M059J (cell line): ENCODE measurements around the gene NRG3. TPM values are rescaled to one million over a fixed set of nuclear protein-coding genes. Genes with fewer than 3 reads are reported as not detected.
"Not testable (repeated sequence)": the region's sequence is repeated elsewhere in the genome, so short reads cannot be mapped to it uniquely, and the experiment has no call there.

Source experiments
- DNase-seq: peaks from one replicate; pipeline ENCODE4 v3.0.0-alpha.2; 2012; ENCODE audit warnings: low read depth
- total RNA-seq: library from RNA; depleted of rRNA; stranded (reverse); fragments of >200 nt; shearing (Covaris generic); gene quantifications from 2 replicates; pipeline ENCODE4 v1.2.3, GENCODE V29; 2014

The NRG3 gene
- total RNA-seq, 1 experiment from 2014 or later: not detected

- no peak for DNase-seq
These were observed 699.1 kb downstream of the NRG3 start for GRCh38 chr10:82574081-82574480.

- DNase-seq: no peak
These were observed 700.3 kb downstream of the NRG3 start for GRCh38 chr10:82575318-82575717.

GRCh38 chr10:82576093-82576492, 701.1 kb downstream of the NRG3 start:
- no peak for DNase-seq

DNA sequence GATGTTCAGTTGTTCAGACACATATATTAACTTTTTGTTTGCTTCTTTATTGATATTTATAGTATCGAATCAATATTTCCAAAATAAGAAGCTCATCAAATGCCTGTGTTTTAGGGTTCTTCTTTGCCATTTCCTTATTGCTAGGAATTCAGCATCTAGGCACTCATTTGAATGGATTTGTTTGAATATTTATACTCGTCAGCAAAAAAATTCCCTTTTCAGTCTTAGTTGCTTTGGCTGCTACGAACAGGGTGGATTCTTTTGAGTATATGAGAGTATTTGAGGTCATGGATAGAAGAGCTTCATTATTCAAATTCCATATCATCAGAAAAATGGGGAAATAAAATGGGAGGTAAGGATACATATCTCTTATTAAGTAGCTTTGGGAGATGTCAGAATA, 706.9 kb downstream of the NRG3 start:
- DNase-seq: no peak

DNA sequence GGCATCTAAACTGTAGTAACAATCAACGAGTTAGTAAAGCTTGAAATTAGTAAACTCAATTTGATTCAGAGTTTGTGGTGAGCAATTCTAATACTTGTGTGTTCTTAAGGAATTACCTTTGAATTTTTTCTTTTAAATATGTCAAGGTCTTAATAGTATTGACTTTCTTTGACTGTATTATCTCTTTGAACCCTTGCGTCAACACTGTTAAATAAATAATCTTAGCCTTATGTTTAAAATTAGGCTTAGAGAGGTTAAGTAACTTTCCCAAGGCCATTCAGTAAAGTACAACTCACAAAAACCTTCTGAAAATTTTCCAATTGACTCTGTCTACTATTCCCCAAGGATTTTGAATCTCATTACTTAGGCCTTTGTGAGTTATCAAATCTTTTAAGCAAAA, 716.4 kb downstream of the NRG3 start:
- no peak for DNase-seq

DNA sequence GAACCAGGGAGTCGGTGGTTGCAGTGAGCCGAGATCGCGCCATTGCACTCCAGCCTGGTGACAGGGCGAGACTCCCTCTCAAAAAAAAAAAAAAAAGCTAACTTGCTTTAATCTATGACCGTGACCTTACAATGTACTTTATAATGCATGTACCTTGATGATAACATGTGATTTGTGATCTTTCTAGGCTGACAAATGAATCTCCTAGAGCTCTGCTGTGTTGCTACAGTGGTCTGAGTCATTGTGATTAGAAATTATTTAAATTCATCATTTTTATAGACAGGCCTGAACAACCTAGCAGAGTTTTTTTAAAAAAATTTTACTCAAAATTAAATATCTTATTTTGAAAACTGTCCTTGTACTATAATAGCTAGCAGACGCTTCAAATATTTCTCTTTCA, 722.8 kb downstream of the NRG3 start:
- DNase-seq: no peak

DNA sequence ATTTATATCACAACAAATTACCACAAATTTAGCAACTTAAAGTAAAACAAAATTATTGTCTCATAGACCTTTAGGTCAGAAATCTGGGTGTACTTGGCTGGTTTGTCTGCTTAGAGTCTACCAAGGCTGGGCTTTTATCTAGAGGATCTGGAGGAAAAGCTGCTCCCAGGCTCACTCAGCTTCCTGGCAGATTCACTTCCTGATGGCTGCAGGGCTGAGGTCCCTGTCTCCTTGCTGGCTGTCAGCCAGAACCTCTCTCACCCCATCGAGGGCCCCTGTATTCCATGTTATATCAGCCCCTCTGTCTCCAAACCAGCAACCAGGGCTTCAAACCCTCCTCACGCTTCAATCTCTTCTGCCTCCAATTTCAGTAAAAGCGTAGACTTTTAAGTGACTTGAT, 734.9 kb downstream of the NRG3 start:
- no peak for DNase-seq

DNA sequence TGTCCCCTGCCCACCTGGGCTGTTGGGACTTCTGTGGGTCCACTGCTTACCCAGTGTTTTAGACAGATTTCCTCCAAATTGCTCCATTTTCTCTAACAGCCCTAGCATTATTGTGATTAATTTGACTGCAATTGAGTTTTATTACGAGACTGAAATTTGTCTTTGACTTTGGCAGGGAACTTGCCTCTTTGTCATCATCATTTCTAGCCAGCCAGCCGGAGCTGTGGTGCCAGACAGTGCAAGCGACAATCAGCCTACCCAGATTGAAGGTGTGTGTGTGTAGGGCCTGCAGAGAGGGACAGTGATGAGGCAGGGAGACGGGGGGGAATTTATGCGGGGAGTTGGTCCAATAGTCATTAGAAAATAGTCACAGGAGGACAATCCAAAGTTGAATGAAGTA, 743.0 kb downstream of the NRG3 start:
- no peak for DNase-seq

GRCh38 chr10:82621680-82622079, 746.7 kb downstream of the NRG3 start:
- DNase-seq: no peak

DNA sequence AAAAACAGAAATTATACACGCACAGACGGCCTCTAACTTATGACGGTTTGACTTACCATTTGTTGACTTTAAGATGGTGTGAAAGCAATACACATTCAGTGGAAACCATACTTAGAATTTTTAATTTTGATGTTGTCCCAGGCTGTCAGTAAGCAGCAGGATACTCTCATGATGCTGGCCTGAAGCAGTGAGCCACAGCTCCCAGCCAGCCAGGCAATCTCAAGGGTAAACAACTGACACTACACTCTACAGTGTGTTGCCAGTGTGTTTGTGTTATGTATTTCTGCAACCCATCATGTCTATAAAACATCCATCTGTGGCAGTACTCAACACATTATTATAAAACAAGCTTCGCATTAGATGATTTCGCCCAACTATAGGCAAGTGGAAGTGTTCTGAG, 747.5 kb downstream of the NRG3 start:
- no peak for DNase-seq

- no peak for DNase-seq
These were observed 750.7 kb downstream of the NRG3 start for GRCh38 chr10:82625512-82626189.

GRCh38 chr10:82628373-82628772, 753.4 kb downstream of the NRG3 start:
- DNase-seq: no peak

DNA sequence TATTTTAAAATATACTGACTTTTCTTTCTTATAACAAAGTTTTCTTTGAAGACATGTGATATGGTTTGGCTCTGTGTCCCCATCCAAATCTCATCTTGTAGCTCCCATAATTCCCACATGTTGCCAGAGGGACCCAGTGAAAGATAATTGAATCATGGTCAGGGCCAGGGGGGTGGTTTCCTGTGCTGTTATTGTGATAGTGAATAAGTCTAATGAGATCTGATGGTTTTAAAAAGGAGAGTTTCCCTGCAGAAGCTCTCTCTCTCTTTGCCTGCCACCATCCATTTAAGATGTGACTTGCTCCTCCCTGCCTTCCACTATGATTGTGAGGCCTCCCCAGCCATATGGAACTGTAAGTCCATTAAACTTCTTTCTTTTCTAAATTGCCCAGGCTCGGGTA, 768.1 kb downstream of the NRG3 start:
- no peak for DNase-seq

GRCh38 chr10:82643601-82644000, 768.6 kb downstream of the NRG3 start:
- no peak for DNase-seq

- DNase-seq: no peak
These were observed 770.2 kb downstream of the NRG3 start for GRCh38 chr10:82645221-82645620.

GRCh38 chr10:82653244-82654155, 778.5 kb downstream of the NRG3 start:
- DNase-seq: no peak

GRCh38 chr10:82660205-82660604, 785.2 kb downstream of the NRG3 start:
- DNase-seq: no peak

DNA sequence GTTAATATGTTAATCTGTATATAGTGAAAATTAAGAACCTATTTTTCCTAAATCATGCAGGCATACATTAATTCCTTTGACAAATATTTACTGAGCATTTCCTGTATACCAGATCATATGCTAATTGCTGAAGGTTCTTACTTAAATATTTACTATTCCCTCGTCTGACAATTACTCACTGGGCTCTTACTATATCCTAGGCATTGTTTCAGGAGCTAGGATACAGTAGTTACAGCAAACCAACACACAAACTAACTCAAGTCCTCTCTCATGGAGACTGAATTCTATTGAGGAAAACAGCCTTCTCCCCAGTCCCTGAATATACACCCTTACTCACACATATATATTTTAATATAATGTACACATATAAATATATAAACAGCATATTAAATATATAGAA, 786.0 kb downstream of the NRG3 start:
- DNase-seq: no peak

DNA sequence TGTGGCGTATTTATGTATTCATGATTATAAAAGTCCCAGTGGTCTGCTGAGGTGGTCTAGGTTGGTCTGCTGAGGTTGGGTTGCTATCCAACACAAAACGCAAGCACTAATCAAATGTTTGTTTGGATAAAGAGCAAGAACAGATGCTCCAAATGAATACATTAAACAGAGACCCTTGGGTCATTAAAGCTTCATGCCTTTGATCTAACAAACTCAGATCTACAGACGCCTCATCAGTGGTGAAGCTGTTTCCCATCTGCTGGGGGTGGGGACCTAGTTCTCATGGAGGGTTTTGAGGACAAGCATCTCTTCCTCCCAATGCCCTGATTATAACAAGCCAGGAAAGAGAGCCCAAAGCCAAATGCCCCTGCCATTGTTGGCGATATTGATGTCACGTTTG, 786.7 kb downstream of the NRG3 start:
- DNase-seq: no peak

DNA sequence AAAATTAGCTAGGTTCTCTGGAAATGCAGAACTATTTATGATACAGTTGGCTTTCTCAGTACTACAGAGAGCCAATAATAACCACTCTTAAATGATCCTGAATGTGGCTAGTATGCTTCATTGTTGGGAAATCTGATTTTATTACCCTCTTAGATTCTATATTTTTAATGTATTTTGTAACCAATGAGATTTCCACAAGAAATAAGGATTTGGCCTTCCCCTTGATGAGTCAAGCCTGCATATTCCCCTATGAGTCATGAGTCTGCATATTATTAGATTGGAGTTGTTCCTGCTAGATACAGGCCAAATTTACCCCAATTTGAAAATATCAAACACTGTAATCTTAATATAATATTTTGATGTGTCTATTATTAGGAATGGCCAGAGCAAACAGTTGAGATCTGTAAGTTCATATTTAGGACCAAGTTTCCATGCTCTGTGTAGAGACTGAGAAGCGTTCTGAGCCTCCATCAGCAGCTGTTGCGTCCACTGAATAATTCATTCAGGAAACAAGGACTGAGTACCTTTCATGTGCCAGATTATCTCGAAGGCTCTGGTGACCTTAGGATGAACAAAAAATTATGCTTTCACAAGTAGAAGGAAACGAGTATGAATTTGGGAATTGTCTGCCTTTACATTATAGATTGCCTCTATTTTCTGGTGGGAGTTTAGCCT, 793.4 kb downstream of the NRG3 start:
- no peak for DNase-seq

DNA sequence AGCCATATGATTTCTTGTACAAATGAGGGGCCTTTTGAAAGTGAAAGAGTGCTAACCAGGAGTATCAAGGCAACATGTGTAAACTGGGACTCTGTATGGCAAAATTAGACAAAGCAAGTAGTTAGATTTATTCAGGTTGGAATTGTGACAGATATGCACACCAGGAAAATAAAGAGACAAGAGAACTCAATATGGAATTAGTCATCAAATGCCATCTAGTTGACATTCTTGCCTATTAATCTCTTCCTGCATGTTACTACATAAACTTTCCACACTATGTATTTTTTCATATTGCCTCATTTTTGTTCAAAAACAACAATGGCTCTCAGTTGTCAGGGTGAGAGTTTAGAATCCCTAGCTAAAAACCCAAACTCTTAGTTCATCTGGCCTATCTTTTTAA, 799.0 kb downstream of the NRG3 start:
- no peak for DNase-seq

DNA sequence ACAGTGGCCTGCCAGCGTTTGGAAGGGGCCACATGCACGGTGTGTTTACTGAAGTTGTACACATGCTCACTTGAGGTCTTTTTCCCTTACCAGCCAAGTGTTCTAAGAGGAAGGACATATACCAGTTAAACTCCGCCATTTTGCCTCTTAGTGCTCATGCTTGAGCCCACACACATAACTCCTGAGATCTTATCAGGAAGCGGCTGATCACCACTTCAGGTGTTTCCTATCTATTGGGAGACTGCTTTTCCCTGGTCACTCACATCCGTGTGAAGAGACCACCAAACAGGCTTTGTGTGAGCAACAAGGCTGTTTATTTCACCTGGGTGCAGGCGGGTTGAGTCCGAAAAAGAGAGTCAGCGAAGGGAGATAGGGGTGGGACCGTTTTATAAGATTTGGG, 802.9 kb downstream of the NRG3 start:
- not testable (repeated sequence) for DNase-seq

DNA sequence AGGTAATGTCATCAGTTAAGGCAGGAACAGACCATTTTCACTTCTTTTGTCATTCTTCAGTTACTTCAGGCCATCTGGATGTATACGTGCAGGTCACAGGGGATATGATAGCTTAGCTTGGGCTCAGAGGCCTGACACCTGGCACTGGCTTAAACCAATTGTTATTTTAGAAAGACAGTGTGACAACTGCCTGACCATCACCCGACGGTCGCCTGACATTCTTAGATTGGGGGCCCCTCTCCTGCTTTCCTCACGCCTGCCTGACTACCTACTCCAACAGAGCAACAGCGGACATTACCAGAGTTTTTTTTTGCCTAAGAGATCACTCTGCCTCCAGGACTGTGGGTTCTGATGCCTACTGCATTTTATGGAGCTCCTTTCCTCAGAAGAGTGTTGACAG, 803.5 kb downstream of the NRG3 start:
- DNase-seq: not testable (repeated sequence)
